ENCODE measurements around the gene FBXO17.

GRCh38 chr19:38921420-38922274 is 53.9 kb downstream of the FBXO17 start:
- TF ChIP-seq, protein P1, sequence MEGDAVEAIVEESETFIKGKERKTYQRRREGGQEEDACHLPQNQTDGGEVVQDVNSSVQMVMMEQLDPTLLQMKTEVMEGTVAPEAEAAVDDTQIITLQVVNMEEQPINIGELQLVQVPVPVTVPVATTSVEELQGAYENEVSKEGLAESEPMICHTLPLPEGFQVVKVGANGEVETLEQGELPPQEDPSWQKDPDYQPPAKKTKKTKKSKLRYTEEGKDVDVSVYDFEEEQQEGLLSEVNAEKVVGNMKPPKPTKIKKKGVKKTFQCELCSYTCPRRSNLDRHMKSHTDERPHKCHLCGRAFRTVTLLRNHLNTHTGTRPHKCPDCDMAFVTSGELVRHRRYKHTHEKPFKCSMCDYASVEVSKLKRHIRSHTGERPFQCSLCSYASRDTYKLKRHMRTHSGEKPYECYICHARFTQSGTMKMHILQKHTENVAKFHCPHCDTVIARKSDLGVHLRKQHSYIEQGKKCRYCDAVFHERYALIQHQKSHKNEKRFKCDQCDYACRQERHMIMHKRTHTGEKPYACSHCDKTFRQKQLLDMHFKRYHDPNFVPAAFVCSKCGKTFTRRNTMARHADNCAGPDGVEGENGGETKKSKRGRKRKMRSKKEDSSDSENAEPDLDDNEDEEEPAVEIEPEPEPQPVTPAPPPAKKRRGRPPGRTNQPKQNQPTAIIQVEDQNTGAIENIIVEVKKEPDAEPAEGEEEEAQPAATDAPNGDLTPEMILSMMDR (IDR thresholded peaks at IDR 0.05): no peak
- no peak for TF ChIP-seq POLR2A (IDR thresholded peaks at IDR 0.05)

Measured in adrenal gland (tissue), 5 donors.